Inflammatory macrophage treated with lipopolysaccharide for 4 hours (primary cell): ENCODE measurements around the gene RASAL2.
"Not testable (repeated sequence)": the region's sequence is repeated elsewhere in the genome, so short reads cannot be mapped to it uniquely, and the experiment has no call there.

ENCODE experiments used
- DNase-seq: peaks from one replicate; pipeline ENCODE4 v3.0.0-alpha.2; 2020

Gene RASAL2

DNA sequence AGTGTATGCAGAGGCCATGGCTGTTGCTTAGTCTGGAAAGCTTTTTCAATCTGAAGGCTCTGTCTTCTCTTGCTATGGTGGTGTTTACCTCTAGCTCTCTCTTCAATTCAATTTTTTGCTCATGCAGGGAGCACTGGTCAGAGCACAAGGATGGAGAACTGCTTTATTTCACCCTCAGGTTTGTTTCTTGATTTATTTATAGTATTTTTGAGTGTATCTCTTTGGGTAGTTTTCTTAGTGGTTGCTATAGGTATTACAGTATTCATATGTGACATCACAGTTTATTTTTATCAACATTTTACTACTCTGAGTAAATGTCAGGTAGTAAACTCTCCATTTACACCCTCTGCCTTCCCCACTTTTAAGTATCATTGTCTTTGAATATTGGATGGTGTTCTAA lies 147.9 kb downstream of the RASAL2 start:
- DNase-seq: no peak

DNA sequence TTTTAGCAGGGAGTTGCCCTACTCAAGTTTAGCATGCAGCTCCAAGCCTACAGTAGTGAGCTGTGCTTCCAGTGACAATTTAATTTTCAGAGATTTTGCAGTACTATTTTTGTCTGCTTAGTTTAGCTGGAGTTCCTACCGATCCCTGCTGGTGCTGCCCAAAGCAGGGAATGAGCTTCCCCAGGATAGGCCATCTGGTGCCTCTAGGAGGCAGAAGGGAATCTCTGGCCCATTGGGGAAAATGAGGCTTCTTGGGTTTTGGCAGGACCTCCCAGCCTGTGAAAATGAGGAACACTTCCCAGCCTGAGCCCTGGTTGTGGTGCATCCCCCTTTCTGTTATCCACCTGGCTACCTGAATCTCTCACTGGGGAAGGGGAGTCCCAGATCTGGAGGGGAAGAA lies 149.2 kb downstream of the RASAL2 start:
- no peak for DNase-seq

DNA sequence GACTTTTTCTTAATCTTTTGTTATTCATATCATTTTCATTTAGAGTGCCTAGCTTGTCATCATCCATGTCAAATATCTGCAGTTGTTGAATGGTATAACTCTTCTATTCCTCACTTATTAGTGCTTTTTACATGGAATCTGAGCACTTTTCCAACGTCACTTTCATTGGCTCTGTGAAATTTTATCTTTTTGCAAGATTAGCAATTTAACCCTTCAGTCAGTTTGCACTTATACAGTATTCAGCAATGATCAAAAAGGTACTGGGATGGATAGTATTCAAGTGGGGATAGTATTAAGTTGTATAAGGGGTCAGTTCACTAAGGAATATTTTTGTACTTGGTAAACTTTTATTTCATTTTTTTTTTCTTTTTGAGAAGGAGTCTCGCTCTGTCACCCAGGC lies 150.0 kb downstream of the RASAL2 start:
- no peak for DNase-seq

DNA sequence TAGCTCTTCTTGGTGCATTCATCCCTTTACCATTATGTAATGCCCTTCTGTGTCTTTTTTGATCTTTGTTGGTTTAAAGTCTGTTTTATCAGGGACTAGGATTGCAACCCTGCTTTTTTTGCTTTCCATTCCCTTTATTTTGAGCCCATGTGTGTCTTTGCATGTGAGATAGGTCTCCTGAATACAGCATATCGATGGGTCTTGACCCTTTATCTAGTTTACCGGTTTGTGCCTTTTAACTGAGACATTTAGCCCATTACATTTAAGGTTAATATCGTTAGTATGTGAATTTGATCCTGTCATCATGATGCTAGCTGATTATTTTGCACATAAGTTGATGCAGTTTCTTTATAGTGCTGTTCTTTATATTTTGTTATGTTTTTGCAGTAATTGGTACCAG lies 154.4 kb downstream of the RASAL2 start:
- not testable (repeated sequence) for DNase-seq

DNA sequence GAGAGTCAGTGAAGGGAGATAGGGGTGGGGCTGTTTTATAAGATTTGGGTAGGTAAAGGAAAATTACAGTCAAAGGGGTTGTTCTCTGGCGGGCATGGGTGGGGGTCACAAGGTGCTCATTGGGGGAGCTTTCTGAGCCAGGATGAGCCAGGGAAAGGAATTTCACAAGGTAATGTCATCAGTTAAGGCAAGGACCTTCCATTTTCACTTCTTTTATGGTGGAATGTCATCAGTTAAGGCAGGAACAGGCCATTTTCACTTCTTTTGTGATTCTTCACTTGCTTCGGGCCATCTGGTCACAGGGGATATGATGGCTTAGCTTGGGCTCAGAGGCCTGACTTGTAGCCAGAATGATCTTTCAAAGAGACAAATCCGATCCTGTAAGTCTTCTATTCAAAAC lies 159.7 kb downstream of the RASAL2 start:
- DNase-seq: not testable (repeated sequence)

DNA sequence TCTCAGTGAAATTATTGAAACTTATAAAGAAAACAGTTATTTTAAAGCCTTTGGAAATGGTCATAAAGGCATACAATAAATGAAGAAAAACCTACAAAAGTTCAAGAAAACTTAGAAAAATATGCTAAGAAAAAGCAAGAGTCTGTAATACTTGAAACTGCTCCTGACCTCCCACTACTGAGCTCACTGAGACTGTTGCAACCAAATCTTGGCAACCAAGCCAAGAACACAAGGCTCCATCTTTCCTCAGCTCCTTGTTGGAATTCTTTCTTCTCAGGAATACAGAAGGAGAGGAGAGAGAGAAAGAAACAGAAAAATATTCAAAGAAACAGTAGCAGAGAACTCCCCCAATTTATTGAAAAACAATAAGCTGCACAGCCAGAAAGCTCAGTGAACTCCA lies 160.5 kb downstream of the RASAL2 start:
- DNase-seq: no peak

DNA sequence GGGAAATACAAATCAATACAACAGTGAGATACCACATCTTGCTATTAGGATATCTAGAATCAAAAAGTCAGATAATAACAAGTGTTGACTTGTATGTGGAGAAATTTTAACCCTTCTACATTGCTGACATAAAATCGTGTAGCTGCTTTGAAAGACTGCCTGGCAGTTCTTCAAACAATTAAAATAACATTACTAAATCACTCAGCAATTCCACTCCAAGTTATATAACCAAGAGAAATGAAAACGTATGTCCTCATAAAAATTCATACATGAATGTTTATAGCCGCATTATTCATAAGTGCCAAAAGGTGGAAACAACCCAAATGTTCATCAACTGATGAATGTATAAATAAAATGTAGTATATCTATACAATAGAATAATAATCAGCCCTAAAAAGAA lies 164.6 kb downstream of the RASAL2 start:
- no peak for DNase-seq

DNA sequence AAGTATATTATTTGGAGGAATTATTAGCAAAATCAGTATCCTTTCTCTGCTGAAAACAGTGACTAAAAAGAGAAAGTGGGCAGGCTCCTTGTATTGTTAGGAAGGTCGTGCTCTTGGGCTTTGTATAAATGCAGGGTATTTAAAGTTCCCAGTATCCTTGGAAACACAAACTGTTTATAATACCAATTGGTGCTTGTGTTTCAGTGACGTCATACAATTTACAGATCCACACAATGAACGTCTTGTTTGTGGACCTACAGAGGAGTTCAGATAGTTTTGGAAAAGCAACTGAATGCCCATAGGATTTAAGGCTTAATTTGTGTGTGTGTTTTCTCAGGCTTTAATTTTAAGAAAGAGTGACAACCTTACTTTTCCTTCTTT lies 168.2 kb downstream of the RASAL2 start:
- DNase-seq: no peak

DNA sequence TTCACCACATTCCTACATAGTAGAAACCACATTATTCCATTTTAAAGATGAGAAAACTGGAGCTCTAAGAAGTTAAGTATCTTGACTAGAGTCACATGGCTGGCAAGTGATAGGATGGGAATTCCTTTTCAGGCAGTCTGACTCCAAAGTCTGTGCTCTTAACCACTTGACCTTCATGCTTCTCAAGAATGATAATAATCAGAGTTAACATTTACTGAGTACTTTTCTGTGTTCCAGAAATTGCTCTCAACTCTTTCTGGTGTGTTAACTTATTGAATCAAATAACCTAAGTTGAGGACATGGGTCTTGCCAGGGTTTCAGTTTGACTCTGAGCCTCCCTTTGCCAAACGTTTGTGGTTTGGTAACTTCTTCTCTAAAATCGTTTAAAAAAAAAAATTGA lies 169.4 kb downstream of the RASAL2 start:
- DNase-seq: no peak

DNA sequence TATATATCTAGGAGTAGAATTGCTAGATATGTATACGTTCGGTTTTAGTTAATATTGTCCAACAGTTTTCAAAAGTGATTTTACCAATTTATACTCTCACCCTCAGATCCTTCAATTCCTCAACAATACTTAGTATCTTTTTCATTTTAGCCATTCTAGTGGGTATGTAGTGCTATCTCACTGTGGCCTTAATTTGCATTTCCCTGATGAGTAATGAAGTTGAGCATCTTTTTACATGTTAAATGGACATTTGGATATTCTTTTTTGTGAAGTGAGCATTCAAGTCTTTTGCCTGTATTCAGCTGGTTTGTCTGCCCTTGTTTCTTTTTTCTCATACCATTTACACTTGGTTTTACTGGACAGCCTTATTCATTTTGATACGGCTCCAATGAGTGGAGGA lies 172.2 kb downstream of the RASAL2 start:
- DNase-seq: no peak

DNA sequence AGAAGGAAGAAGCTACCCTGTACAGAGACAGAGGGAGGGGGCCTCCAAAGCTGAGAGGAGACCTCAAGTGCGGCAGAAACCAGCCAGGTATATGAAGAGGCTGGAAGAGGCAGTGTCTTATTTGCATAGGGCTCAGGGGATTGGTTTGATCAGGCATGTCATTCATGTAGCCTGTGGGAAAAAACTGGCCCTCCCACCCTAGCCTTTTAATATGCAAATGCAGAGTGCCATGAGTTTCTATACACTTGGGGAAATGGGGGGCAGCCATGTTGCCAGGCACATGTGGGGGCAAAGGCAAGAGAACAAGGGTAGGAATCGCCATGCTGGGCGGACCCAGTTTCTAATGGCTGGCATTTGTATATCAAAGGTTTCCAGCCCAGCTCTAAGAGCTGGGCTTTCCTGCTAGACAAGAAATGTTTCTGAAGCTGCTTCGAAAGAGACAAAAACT lies 172.7 kb downstream of the RASAL2 start:
- DNase-seq: no peak

DNA sequence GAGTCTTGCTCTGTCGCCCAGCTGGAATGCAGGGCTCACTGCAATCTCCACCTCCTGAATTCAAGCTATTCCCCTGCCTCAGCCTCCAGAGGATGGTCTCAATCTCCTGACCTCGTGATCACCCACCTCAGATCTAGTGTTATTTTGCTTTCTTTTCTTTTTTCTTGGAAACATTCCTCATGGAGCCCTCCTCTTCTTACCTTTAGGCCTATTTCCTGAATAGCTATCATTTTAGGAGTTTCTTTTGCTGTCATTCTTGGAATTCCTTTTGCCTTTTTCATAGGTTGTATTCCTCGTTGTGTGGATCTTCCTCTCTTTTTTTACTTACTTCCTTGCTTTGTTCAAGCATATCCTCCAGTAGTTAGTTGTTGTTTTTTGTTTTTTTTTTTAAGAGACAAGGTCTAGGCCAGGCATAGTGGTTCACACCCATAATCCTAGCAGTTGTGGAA lies 173.8 kb downstream of the RASAL2 start:
- no peak for DNase-seq

DNA sequence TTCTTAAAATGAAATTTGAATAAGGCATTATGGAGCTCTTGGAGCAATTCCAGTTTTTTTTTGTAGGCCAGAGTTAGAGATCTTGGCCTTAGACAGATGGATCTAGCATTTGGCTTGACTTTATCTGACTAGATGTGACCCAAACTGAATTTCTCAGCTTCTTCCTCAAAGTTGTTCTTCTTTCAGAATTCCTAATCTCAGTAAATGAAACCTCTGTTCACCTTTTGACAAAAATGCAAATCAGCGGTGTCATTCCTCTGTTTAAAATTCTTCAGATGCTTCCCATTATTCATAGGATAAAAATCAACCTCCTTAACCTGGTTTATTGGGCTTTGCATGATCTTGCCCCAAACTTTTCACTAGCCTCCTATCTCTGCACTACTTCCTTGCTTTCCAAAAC lies 177.6 kb downstream of the RASAL2 start:
- peak; percentile 59 for DNase-seq

DNA sequence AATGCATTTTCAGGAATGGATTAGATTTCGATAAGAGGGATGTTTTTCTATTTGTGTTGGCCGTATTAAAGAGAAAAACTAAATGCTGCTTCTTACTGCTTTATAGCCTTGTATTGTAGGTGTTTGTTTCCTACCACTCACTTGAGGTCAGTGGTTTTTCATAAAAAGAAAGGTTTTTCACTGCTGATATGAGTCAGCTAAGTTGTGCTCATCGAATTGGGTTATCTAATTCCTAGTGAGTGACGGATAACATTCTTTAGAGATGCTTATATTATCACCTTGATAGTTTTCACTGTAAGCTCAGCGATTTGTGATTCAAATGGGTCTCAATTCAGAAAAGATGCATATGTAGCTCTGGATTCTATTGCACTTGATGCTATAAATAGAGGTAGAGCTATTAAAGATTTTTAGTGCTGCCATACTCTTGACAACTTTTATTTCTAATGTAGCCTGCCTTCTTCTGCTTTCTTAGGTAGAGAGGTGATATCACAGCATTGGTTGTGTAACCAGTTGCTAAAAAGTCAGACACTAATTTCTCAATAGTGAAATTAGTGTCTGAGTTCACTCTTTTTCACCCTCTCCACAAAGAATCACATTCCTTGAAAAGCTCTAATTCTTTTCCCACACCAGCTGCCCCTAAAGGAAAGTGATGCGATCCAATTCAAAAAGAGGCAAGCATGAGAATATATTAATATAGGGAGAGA lies 180.0 kb downstream of the RASAL2 start:
- peak; percentile 71 for DNase-seq

DNA sequence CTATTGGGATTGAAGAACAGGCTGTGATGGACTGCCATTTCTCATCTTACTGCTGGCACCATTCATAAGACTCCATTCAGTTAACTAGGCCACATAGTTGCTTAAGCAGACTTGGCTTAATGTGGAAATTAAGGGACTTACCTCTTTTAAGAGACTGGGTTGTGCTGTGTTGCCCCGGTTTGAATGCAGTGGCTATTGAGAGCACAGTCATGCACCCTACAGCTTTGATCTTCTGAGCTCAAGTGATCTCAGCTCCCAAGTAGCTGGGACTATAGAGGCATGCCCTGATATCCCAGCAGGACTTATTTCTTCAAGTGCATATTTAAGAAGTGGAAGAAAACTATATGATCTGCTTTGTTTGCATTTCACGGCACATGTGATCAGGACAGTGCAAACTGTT lies 181.1 kb downstream of the RASAL2 start:
- DNase-seq: peak; percentile 53

DNA sequence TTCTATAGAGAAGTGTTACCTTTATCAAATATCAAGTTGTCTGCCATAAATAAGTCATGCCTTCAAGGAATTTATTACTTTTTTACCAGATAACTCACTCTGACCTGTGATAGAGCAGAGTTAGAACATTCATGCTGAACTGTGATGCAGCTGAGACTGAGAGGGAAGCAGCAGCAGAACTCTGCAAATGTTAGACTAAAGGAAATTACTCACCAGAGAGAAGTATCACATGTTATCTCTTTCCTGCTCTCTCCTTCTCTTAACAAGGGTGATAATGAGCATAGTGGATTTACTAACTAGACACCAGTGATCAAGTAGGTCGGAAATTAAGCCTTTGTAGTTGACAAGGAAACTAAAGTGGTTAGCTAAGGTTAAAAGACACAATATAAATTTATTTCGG lies 181.6 kb downstream of the RASAL2 start:
- peak; percentile 60 for DNase-seq

DNA sequence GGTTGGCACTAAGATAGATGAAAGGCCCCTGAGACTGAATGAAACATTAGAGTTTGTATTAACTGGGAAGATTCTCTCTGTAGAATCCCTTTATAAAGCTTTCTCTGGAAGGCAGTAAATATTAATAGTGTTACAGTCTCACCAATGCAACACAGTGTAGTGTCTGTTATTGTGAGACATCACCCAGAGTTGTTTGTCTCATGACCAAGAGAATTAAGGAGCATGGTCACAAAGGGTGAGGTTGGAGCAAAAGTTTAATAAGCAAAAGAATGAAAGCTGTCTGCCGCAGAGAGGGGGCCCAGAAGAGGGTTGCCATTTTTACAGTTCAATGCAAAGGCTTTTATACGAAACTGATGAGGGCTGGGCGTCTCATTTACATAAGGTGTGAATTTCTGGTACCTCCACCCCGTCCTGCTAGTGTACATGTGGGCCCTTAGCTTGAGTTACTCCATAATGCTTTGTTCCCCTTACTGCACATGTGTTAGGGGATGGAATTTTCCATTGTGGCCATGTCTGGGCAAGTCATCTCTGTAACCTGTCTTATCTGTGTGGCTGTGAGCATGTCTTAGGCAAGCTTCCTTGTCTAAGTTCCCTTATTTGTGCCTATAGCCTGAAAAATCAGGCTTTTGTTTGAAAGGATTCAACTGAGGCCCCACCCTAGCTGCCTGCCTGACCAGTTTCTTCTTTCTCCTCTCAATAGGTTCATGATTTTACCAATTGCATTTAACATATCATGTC lies 184.1 kb downstream of the RASAL2 start:
- DNase-seq: peak; percentile 78

DNA sequence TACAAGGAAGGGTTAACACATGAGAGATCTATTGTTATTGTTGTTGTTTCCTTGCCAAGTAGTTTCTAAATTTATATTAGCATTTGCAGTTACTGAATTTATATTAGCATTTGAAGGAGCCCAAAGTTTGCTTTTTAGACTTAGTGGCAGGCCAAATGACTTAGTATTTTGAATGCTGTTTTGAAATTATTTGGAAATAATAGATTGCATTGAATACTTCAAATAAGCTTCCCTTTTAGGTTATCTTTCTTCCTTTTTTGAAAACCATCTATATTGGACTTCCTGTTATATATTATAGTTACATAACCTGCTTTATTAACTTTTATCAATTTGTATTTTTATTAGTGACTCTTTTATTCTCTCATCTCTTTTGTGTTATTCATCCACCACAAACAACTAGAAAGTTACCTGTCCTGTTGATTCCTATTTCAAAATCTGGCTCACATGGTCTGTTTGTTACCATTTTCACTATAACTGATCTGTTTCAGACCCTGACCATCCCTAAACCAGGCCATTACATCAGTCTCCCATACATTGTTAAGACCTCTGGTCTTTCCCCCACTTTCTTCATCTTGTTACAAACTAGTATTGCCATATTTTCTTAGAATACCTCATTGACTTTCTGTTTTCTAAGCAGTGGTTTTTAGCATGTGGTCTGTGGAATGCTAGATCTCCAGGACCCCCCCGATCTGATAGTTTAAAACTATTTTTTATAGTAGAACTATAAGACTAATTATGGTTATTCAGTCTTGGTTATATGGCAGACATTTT lies 185.2 kb downstream of the RASAL2 start:
- DNase-seq: peak; percentile 74

DNA sequence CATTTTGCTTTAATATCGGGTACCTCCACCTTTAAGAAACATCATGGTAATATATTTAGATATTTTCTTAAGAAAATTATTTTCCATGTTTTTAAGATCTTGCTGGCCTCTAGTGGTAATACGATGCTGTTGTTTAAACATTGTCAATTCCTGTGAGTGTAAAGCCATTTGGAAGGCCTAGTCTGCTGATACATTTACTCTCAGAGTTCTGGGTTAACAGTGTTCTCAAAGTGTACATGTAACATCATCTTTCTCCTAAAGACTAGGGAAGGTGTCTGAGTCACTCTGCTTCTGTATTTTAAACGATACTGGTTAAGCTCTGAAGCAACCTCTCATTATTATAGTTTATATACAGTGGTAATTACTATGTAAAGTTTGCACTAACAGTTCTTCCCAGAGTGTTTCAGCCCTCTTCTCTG lies 189.1 kb downstream of the RASAL2 start:
- DNase-seq: peak; percentile 79

DNA sequence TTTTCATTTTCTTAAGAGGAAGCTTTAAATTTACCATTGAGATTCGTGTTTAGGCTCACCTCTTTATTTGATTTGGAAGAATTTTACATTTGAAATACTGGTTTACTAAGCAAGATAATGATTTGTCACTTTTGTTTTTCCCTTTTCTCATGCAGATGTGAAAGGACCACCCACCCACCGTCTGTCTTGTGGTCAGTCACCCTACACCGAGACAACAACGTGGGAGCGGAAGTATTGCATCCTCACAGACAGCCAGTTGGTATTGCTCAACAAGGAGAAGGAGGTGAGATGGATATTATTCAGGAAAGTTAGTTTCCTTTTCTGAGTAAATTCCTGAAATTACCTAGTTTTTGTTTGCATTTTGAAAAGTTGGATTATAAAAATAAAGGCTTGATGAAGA lies 189.5 kb downstream of the RASAL2 start:
- DNase-seq: peak; percentile 92

DNA sequence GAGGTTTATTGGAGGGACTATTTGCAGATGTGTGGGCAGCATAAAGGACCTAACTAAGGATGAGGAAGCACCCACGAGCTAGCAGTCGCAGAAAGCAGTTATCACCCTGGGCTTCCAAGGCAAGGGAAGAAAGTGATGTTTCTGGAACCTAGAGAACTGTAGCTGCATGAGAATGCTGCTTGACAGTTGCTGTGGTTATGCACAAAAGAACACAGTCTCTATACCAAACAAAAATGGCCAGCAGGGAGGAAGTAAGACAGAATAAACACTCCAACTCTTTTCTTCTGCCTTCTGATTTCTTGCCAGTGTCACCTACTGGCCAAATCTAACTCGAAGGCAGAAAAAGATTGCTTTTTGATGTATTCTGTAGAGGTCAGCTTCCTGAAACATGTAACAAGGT lies 190.2 kb downstream of the RASAL2 start:
- DNase-seq: peak; percentile 56

DNA sequence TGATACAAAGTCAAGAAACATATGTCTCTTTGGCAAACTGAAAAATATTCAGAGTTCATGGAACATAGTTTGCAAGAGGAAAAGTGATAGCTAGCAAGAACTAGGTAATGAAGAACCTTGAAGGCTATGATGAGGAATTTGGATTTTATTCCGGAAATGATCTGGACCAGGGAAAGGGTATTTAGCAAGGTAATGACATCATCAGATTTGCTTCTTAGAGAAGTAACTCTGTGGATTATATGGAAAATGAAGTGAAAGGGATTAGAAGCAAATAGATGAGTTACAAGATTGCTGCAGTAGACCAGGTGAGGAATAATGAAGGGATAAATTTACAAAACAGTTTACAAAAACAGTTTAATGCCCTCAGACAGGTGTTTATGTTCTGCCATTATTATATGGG lies 197.3 kb downstream of the RASAL2 start:
- no peak for DNase-seq

DNA sequence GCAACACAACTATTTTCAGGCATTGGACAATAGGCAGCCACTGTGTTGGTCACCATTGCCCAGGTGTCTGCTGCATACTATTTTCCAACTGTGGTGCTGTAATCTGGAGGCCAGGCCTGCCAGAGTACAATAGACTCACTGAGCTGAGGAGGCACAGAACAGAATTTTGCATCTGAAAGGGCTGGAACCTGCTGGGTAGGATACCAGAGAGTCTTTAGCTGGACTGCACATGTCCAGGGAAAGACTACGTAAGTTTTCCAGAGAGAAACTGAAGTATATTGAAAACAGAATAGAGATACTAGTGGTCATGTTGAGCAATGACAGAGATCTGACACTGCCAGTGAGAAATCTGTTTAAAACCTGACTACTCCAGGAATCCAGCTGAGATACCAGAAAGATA lies 200.8 kb downstream of the RASAL2 start:
- no peak for DNase-seq

DNA sequence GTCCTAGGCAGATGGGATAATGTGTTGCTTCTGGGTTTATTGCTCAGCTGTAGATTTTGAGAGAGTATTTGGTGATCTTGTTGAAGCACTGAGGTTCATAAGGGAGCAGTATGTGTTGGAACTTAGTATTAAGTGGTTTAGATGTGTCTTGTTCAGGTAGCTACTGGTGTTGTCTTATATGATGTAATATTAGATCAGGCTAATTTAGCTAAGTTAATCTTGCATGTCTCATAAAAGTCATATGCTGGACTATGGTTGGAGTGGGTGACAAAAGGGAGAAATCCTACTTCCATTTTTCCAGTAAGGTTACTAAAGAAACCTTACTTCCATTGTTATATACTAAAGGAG lies 206.4 kb downstream of the RASAL2 start:
- DNase-seq: no peak
